Measurements from ENCODE around the gene TRPM3. TPM values are rescaled to one million over a fixed set of nuclear protein-coding genes. Genes with fewer than 3 reads are reported as not detected.
"Not testable (repeated sequence)": the region's sequence is repeated elsewhere in the genome, so short reads cannot be mapped to it uniquely, and the experiment has no call there.

The TRPM3 gene
- total and polyA plus RNA-seq, 5 donors, result 0.38 to 2.2 (median 1.2) TPM

DNA sequence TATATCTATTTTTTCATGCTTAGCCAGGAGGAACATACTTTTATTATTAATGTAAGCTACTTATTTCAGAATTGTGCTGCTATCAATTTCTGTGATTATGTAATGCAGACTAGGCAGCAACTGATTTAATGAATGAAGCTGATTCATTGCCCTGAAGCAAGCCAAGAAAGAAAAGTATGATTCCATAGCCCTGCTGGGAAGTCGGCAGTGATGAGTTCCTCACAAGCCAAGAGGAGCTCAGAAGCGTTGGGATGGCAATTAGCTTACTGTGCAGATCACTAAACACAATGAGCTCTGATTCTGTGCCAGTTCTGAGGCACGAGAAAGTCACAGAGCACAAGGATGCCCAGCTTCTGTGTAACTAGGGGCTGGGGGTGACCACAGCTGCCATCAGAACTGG lies 452.7 kb downstream of the TRPM3 start:
- no peak overlapping the region for H3K27ac ChIP-seq (ENCODE audit: low read length)
- intact Hi-C loops (cut with DNase I), result no loop called here
- no peaks in the 10 kb centered on the region for H3K4me1 ChIP-seq (ENCODE audit: control insufficient read depth, insufficient read depth, low read length)
- H3K27me3 ChIP-seq (ENCODE audit: control insufficient read depth, insufficient read depth), result no peaks in the 10 kb centered on the region
- no peak for DNase-seq
- H3K9me3 ChIP-seq (ENCODE audit: control insufficient read depth, low read length), result no peaks in the 10 kb centered on the region
- peak; percentile 50 to 72 for ATAC-seq
- WGBS, result 45% methylated on average over 3 of the region's 3 CpGs
- no peak overlapping the region for H3K4me3 ChIP-seq (ENCODE audit: low read length)

DNA sequence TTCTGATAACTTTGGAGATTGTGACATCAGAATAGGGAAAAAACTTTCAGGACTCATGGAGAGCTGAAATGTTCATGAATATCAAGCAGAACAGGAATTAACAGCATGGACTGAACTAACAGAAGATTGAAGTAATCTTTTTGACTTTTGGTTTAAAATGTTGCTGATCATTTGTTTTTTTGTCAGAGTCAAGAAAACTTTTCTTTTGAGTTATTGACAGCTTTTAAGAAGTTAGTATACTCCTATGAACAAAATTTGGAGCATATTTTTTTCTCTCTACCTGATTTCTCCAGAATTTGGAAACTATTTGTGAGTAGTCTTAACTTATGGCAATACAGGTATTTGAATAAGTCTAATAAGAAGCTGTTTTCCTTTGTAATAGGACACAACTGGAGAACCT lies 462.7 kb downstream of the TRPM3 start:
- no peaks in the 10 kb centered on the region for H3K9me3 ChIP-seq (ENCODE audit: control insufficient read depth, low read length)
- no peaks in the 10 kb centered on the region for H3K4me1 ChIP-seq (ENCODE audit: control insufficient read depth, insufficient read depth, low read length)
- no peak overlapping the region for H3K4me3 ChIP-seq (ENCODE audit: low read length)
- no peaks in the 10 kb centered on the region for H3K27me3 ChIP-seq (ENCODE audit: control insufficient read depth, insufficient read depth)
- no peak overlapping the region for H3K27ac ChIP-seq (ENCODE audit: low read length)
- intact Hi-C loops (cut with DNase I), result no loop called here
- DNase-seq (no peak), ATAC-seq (no peak)

DNA sequence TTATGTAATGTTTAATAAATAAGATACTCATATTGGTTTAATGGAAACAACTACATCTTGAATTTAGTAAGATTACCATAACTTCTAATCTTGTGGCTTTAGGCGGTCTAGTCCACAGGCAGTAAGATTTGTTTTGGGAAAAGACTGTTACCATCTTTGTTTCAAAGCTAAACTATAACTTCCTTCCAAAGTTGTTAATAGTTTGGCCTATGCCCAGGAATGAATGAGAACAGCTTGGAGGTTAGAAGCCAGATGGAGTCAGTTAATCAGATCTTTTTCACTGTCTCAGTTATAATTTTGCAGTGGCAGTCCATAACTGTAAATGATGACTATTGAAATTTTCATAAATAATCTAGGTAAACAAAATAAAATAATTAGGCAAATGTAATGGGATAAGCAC lies 465.1 kb downstream of the TRPM3 start:
- Histone ChIP-seq H3K4me1 (ENCODE audit: control insufficient read depth, insufficient read depth, low read length) (no peaks in the 10 kb centered on the region), H3K27ac (ENCODE audit: low read length) (no peak overlapping the region), H3K27me3 (ENCODE audit: control insufficient read depth, insufficient read depth) (no peaks in the 10 kb centered on the region), H3K4me3 (ENCODE audit: low read length) (no peak overlapping the region), H3K9me3 (ENCODE audit: control insufficient read depth, low read length) (no peaks in the 10 kb centered on the region)
- 80% methylated on average over 1 of the region's 1 CpG for WGBS
- DNase-seq (no peak), ATAC-seq (no peak)
- intact Hi-C loops (cut with DNase I), result no loop called here

DNA sequence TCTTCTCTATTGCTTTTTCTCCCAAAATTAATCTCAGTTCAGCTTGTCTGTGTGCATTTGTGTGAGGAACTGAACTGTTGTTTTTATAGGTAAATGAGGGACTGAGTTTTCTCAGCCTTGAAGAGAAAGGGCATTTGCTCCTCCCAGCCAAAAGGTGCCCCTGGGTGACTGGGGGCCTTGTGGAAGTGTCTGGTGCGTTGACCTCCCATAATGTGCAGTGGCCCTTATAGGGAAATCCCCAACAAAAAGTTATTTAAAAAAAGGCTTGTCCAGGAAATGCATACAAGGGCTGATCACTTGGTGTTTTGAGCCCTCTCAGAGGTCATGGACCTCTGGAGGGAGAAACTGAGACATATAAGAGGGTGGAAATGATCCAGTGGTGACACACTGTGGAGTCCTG lies 467.3 kb downstream of the TRPM3 start:
- DNase-seq (no peak), ATAC-seq (no peak)
- Histone ChIP-seq H3K4me1 (ENCODE audit: control insufficient read depth, insufficient read depth, low read length) (no peaks in the 10 kb centered on the region), H3K27ac (ENCODE audit: low read length) (no peak overlapping the region), H3K9me3 (ENCODE audit: control insufficient read depth, low read length) (no peaks in the 10 kb centered on the region), H3K4me3 (ENCODE audit: low read length) (no peak overlapping the region), H3K27me3 (ENCODE audit: control insufficient read depth, insufficient read depth) (no peaks in the 10 kb centered on the region)
- 74% methylated on average over 1 of the region's 1 CpG for WGBS
- intact Hi-C loops (cut with DNase I), result no loop called here

DNA sequence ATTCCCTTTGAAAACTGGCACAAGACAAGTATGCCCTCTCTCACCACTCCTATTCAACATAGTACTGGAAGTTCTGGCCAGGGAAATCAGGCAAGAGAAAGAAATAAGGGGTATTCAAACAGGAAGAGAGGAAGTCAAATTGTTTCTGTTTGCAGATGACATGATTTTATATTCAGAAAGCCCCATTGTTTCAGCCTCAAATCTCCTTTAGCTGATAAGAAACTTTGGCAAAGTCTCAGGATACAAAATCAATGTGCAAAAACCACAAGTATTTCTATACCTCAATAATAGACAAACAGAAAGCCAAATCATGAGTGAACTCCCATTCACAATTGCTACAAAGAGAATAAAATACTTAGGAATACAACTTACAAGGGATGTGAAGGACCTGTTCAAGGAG lies 476.8 kb downstream of the TRPM3 start:
- H3K27ac ChIP-seq (ENCODE audit: low read length); DNase-seq; H3K4me1 ChIP-seq (ENCODE audit: control insufficient read depth, insufficient read depth, low read length); H3K4me3 ChIP-seq (ENCODE audit: low read length); H3K27me3 ChIP-seq (ENCODE audit: control insufficient read depth, insufficient read depth); H3K9me3 ChIP-seq (ENCODE audit: control insufficient read depth, low read length); ATAC-seq: not testable (repeated sequence)
- intact Hi-C loops (cut with DNase I), result loop anchor here in 3 of 4 donors (5.0 to 10.0 kb wide), 3 partner anchors 360 to 608 kb away; no protein-coding TSS in a partner anchor

DNA sequence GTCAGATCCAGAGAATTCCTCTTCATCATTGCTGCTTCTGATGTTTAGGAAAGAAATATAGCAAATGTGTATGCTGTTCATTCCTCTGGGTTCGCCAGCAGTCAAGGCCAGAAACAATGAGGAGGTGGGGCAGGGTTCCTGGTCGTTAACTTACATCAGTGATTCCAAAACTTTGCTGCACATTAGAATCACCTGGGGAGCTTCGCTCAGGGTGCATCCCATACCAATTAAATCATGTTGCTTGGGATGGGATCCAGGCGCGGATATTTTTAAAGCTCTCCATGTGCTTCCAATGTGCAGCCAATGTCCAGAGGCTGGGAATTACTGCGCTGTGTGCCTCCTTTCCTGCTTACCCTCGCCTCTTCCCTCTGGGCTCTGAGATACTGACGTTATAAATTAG lies 479.1 kb downstream of the TRPM3 start:
- H3K4me1 ChIP-seq (ENCODE audit: control insufficient read depth, insufficient read depth, low read length), result no peaks in the 10 kb centered on the region
- 90% methylated on average over 8 of the region's 8 CpGs for WGBS
- H3K4me3 ChIP-seq (ENCODE audit: low read length), result no peak overlapping the region
- H3K27me3 ChIP-seq (ENCODE audit: control insufficient read depth, insufficient read depth), result no peaks in the 10 kb centered on the region
- ATAC-seq (no peak), DNase-seq (no peak)
- no peaks in the 10 kb centered on the region for H3K9me3 ChIP-seq (ENCODE audit: control insufficient read depth, low read length)
- intact Hi-C loops (cut with DNase I), result loop anchor here in 3 of 4 donors (5.0 to 10.0 kb wide), 3 partner anchors 362 to 610 kb away; no protein-coding TSS in a partner anchor
- H3K27ac ChIP-seq (ENCODE audit: low read length), result no peak overlapping the region

DNA sequence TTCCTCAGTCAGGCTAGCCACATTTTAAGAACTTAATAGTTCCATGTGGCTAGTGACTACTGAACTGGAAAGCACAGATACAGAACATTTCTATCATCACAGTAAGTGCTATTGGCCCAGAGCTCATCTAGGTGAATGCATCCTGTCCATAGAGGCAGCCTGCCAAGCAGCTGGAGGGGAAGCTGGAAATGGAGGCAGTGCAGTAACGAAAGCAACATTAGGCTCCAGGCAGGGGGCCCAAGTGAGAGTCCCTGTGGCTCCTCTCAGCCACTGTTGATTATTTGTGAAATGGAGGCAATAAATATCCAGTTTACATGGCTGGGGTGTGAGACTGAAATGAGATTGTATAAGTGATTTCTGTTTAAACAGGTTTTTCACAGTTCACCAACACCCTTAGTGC lies 479.8 kb downstream of the TRPM3 start:
- 41% methylated on average over 1 of the region's 1 CpG for WGBS
- ATAC-seq (no peak), DNase-seq (no peak)
- intact Hi-C loops (cut with DNase I), result loop anchor here in 3 of 4 donors (5.0 to 10.0 kb wide), 3 partner anchors 363 to 611 kb away; no protein-coding TSS in a partner anchor
- no peaks in the 10 kb centered on the region for H3K27me3 ChIP-seq (ENCODE audit: control insufficient read depth, insufficient read depth)
- no peak overlapping the region for H3K27ac ChIP-seq (ENCODE audit: low read length)
- no peaks in the 10 kb centered on the region for H3K4me1 ChIP-seq (ENCODE audit: control insufficient read depth, insufficient read depth, low read length)
- no peak overlapping the region for H3K4me3 ChIP-seq (ENCODE audit: low read length)
- no peaks in the 10 kb centered on the region for H3K9me3 ChIP-seq (ENCODE audit: control insufficient read depth, low read length)

DNA sequence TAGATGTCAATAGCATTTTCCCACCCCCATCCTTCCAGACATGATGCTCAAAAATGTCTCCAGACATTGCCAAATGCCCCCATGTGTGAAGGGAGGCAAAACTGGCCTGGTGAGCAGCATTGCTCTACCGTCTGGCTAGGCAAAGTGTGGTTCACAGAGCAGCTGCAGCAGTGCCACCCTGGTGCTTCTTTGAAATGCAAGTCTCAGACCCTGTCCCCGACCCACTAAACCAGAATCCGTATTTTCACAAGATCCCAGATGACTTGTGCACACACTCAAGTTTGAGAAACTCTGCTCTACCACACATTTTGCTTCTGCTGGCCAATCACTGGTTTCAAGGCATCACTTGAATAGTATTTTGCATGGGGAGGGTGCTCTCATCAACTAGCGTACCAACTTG lies 480.4 kb downstream of the TRPM3 start:
- Histone ChIP-seq H3K27ac (ENCODE audit: low read length) (no peak overlapping the region), H3K27me3 (ENCODE audit: control insufficient read depth, insufficient read depth) (no peaks in the 10 kb centered on the region), H3K9me3 (ENCODE audit: control insufficient read depth, low read length) (no peaks in the 10 kb centered on the region), H3K4me1 (ENCODE audit: control insufficient read depth, insufficient read depth, low read length) (no peaks in the 10 kb centered on the region), H3K4me3 (ENCODE audit: low read length) (no peak overlapping the region)
- WGBS, result 79% methylated on average over 4 of the region's 4 CpGs
- DNase-seq (no peak), ATAC-seq (no peak)
- intact Hi-C loops (cut with DNase I), result loop anchor here in 3 of 4 donors (5.0 to 10.0 kb wide), 3 partner anchors 364 to 611 kb away; no protein-coding TSS in a partner anchor

DNA sequence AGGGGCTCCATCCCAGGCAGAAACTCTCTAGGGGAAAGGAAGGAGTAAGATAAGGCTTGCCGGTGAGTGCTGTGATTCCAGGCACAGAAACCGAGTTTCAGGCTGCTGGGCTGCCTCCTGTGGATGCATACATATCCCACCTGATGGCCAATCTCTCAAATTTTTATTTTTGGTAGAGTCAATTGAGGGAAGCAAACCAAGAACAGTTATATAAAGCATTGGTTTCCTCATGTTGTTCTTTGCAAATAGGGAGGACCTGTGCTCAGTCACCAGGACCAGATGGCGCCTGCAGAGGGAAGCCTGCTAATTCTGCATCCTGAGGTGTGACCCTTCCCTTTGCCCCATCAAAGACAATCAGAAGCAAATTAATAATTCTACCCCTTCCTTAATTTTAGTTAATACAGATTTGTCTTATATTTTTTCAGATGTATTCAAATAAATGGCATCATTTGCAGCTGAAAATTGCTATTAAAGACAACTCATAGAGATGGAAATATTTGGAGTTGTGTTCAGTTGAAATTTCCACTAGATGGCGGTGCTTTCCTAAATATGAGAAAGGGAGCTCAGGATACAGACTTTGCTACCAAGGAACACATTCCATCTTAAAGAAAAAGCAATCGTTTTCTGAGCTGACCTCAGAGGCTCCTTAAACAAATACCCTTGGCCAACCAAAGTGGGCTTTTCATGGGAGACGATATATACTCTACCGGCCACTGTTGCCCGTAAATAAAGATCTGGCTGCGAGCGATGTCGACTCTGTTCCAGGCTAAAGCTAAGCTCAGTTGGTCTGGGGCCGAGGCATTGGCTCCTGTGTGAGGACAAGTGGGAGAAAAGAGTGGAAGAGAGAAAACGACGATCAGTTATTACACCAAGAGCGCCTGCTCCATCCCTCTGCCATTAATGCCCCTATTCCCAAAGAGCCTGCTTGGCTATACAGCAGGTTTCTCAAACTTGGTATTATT lies 481.3 kb downstream of the TRPM3 start:
- Histone ChIP-seq H3K27ac (ENCODE audit: low read length) (no peak overlapping the region), H3K9me3 (ENCODE audit: control insufficient read depth, low read length) (no peaks in the 10 kb centered on the region), H3K4me3 (ENCODE audit: low read length) (peak overlapping the region; percentile 28), H3K4me1 (ENCODE audit: control insufficient read depth, insufficient read depth, low read length) (no peaks in the 10 kb centered on the region), H3K27me3 (ENCODE audit: control insufficient read depth, insufficient read depth) (no peaks in the 10 kb centered on the region)
- ATAC-seq (peak; percentile 63 to 72), DNase-seq (no peak)
- intact Hi-C loops (cut with DNase I), result loop anchor here in 3 of 4 donors (5.0 to 10.0 kb wide), 4 partner anchors 282 to 612 kb away; no protein-coding TSS in a partner anchor
- WGBS, result 38% methylated on average over 15 of the region's 15 CpGs

DNA sequence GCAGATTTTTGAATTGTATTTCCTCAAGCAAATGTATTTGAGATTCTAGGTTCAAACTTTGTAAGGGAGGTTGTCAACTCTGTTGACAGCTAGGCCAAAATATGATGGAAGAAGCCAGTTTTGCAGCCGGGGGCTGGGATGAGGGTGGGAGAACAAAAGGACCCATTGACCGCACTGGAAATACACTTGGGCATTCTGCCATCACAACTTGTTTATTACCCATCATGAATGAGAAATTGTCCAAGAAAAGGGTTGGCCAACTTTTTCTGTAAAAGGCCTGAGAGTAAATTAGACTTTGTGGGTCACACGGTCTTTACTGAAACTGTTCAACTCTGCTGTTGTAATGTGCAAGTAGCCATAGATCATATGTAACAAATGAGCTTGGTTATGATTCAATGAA lies 485.6 kb downstream of the TRPM3 start:
- Histone ChIP-seq H3K27me3 (ENCODE audit: control insufficient read depth, insufficient read depth) (no peaks in the 10 kb centered on the region), H3K4me1 (ENCODE audit: control insufficient read depth, insufficient read depth, low read length) (no peaks in the 10 kb centered on the region), H3K4me3 (ENCODE audit: low read length) (no peak overlapping the region), H3K27ac (ENCODE audit: low read length) (no peak overlapping the region), H3K9me3 (ENCODE audit: control insufficient read depth, low read length) (no peaks in the 10 kb centered on the region)
- intact Hi-C loops (cut with DNase I), result loop anchor here in 1 of 4 donors (5.0 kb wide), 1 partner anchor 287 kb away; no protein-coding TSS in a partner anchor
- ATAC-seq (no peak), DNase-seq (no peak)
- 55% methylated on average over 3 of the region's 3 CpGs for WGBS

DNA sequence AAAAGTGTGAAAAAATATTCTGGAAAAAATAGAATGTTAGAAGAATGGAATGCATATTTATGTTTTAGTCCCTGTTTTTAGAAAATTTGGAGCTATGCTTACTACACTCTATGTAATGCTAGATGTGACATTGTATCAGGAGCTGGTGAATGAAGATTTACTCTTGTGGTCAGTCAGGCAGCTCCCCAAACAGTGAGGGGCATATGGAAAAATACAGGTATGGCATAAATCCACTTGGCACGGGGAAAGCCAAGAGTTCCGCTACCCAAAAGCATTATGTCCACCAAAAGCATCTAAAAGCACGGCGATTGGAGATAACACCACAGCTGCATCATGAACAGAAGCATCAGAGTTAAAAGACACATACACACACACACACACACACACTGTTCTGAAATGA lies 486.7 kb downstream of the TRPM3 start:
- no peak overlapping the region for H3K4me3 ChIP-seq (ENCODE audit: low read length)
- no peak overlapping the region for H3K27ac ChIP-seq (ENCODE audit: low read length)
- WGBS, result 75% methylated on average over 4 of the region's 4 CpGs
- no peaks in the 10 kb centered on the region for H3K4me1 ChIP-seq (ENCODE audit: control insufficient read depth, insufficient read depth, low read length)
- intact Hi-C loops (cut with DNase I), result loop anchor here in 1 of 4 donors (5.0 kb wide), 1 partner anchor 288 kb away; no protein-coding TSS in a partner anchor
- no peak for DNase-seq
- no peaks in the 10 kb centered on the region for H3K9me3 ChIP-seq (ENCODE audit: control insufficient read depth, low read length)
- no peak for ATAC-seq
- H3K27me3 ChIP-seq (ENCODE audit: control insufficient read depth, insufficient read depth), result no peaks in the 10 kb centered on the region

Data from right cardiac atrium (tissue), 5 donors.